Measurements from ENCODE around the gene NSDHL. TPM values are rescaled to one million over a fixed set of nuclear protein-coding genes. Genes with fewer than 3 reads are reported as not detected.

The NSDHL gene
- total RNA-seq, 2 donors from 2014 or later: 5.3 to 23.1 TPM

DNA sequence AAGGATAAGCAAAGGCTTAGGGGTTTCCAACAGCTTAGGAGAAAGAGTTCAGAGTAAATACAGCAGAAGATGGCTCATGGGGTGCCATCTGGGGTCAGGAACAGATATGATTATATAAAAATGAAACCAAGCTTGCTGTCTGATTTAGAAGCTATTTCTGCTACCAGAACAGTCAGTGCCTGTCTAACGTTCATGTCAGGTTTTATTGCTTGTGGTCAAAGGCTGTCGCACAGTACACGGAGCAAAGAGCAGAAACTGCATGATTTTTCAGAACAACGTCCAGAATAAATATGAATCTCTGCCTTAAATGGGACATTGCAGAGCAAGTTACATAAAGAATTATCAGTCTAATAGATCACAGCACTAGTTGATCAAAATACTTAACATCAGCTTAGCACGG is 17.7 kb upstream of the NSDHL start:
- no peaks in the 10 kb centered on the region for H3K9me3 ChIP-seq
- no peak overlapping the region for H3K4me3 ChIP-seq
- TF ChIP-seq, protein P1, sequence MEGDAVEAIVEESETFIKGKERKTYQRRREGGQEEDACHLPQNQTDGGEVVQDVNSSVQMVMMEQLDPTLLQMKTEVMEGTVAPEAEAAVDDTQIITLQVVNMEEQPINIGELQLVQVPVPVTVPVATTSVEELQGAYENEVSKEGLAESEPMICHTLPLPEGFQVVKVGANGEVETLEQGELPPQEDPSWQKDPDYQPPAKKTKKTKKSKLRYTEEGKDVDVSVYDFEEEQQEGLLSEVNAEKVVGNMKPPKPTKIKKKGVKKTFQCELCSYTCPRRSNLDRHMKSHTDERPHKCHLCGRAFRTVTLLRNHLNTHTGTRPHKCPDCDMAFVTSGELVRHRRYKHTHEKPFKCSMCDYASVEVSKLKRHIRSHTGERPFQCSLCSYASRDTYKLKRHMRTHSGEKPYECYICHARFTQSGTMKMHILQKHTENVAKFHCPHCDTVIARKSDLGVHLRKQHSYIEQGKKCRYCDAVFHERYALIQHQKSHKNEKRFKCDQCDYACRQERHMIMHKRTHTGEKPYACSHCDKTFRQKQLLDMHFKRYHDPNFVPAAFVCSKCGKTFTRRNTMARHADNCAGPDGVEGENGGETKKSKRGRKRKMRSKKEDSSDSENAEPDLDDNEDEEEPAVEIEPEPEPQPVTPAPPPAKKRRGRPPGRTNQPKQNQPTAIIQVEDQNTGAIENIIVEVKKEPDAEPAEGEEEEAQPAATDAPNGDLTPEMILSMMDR (IDR thresholded peaks at IDR 0.05): no peak
- ATAC-seq (ENCODE audit: insufficient number of reproducible peaks, low FRiP score, low read depth): no peak
- no peak overlapping the region for H3K27ac ChIP-seq
- H3K4me1 ChIP-seq (ENCODE audit: control insufficient read depth in 1 of 2, low read depth in 2 of 2): no peaks in the 10 kb centered on the region
- no peaks in the 10 kb centered on the region for H3K36me3 ChIP-seq
- H3K27me3 ChIP-seq (replicated peaks; ENCODE audit: insufficient read depth): no peaks in the 10 kb centered on the region
- no peak for DNase-seq (ENCODE audit: low spot score)

DNA sequence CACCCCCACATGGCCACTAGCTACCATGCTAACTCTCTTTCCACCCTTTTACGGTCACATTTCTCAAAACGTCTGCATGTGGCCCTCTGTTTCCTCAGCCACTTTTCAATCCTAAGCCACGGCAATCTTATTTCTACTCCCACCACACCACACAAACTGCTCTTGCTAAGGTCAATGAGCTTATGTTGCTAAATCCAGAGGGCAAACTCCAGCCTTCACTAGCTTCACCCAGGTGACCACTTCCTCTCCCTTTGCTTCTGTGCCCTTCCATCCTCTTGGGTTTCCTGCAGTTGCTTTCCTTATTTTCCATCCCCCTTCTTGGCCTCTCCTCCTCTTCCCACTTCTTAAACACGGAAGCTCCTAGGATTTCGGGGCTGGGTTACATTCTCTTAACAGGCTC is 16.8 kb upstream of the NSDHL start:
- H3K27me3 ChIP-seq (replicated peaks; ENCODE audit: insufficient read depth): no peaks in the 10 kb centered on the region
- no peak for ATAC-seq (ENCODE audit: insufficient number of reproducible peaks, low FRiP score, low read depth)
- no peaks in the 10 kb centered on the region for H3K36me3 ChIP-seq
- H3K4me3 ChIP-seq: no peak overlapping the region
- H3K4me1 ChIP-seq (ENCODE audit: control insufficient read depth in 1 of 2, low read depth in 2 of 2): no peaks in the 10 kb centered on the region
- no peak overlapping the region for H3K27ac ChIP-seq
- no peak for DNase-seq (ENCODE audit: low spot score)
- TF ChIP-seq, protein P1 (IDR thresholded peaks at IDR 0.05): no peak
- H3K9me3 ChIP-seq: no peaks in the 10 kb centered on the region

DNA sequence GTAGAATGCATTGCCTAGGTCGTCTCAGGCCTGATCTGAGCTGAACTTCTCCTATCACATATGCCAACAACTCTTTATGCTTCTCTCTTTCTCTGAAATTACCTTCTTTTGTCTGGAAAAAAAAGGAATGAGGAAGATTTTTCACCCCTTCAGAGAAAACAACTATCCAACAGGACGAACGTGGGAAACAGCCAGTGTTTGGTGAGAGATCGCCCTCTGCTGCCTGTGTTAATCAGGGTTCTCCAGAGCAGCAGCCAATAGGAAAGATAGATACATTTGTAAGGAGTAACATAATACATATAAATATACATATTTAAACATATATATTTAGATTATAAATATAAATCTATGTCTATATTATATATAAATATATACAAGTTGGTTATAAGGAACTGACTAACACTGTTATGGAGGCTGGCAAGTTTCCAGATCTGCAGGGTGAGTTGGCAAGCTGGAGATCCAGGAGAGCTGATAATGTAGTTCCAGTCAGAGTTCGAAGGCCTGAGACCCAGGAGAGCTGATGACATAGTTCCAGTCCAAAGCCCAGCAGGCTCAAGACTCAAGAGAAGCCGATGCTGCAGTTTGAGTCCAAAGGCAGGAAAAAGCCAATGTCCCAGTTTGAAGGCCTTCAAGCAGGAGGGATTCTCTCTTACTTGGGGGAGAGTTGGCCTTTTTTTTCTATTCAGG is 13.6 kb upstream of the NSDHL start:
- H3K4me1 ChIP-seq (ENCODE audit: control insufficient read depth in 1 of 2, low read depth in 2 of 2): no peaks in the 10 kb centered on the region
- no peak for DNase-seq (ENCODE audit: low spot score)
- H3K27ac ChIP-seq: no peak overlapping the region
- no peaks in the 10 kb centered on the region for H3K9me3 ChIP-seq
- TF ChIP-seq, protein P1 (IDR thresholded peaks at IDR 0.05): no peak
- no peaks in the 10 kb centered on the region for H3K27me3 ChIP-seq (replicated peaks; ENCODE audit: insufficient read depth)
- H3K36me3 ChIP-seq: no peaks in the 10 kb centered on the region
- ATAC-seq (ENCODE audit: insufficient number of reproducible peaks, low FRiP score, low read depth): no peak
- H3K4me3 ChIP-seq: no peak overlapping the region

DNA sequence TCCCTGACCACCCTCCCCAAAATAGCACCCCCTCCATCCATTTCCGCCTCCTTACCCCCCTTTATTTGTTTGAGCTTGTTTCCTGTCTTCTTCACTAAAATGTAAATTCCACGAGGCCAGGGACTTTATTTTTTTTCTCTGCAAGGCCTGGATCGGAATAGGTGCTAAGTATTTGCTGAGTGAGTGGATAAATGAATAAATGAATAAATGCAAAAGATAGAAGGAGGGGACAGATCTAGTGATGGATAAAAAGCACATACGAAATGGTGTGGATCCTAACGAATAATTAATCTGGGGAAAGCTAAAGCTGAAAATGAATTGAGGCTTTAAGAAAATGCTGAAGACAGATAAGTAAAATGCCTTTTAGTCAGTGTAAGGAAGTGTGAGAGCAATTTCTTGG is 12.5 kb upstream of the NSDHL start:
- DNase-seq (ENCODE audit: low spot score): no peak
- H3K9me3 ChIP-seq: no peaks in the 10 kb centered on the region
- H3K27me3 ChIP-seq (replicated peaks; ENCODE audit: insufficient read depth): no peaks in the 10 kb centered on the region
- TF ChIP-seq, protein P1 (IDR thresholded peaks at IDR 0.05): no peak
- H3K4me1 ChIP-seq (ENCODE audit: control insufficient read depth in 1 of 2, low read depth in 2 of 2): no peaks in the 10 kb centered on the region
- ATAC-seq (ENCODE audit: insufficient number of reproducible peaks, low FRiP score, low read depth): no peak
- no peak overlapping the region for H3K27ac ChIP-seq
- no peaks in the 10 kb centered on the region for H3K36me3 ChIP-seq
- H3K4me3 ChIP-seq: no peak overlapping the region

DNA sequence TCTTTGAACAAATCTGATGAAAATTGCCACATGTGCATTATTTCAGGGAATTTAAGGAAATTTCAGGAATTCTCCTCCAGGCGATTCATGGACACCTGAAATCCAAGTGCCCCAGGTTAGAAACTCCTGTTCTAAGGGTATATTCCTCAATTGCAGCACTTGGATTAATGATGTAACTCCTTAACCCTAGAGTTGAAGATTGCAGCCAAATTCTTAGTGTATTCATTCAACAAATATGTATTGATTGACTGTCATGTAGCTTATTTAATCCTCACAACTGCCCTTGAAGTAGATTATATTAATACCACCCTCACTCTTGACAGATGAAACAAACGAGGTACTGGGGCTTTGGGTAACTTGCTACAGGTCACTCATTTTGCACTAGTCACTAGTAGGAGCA is 11.6 kb upstream of the NSDHL start:
- no peak for ATAC-seq (ENCODE audit: insufficient number of reproducible peaks, low FRiP score, low read depth)
- H3K27ac ChIP-seq: no peak overlapping the region
- no peak for DNase-seq (ENCODE audit: low spot score)
- no peaks in the 10 kb centered on the region for H3K36me3 ChIP-seq
- H3K9me3 ChIP-seq: no peaks in the 10 kb centered on the region
- H3K4me3 ChIP-seq: no peak overlapping the region
- H3K4me1 ChIP-seq (ENCODE audit: control insufficient read depth in 1 of 2, low read depth in 2 of 2): no peaks in the 10 kb centered on the region
- H3K27me3 ChIP-seq (replicated peaks; ENCODE audit: insufficient read depth): no peaks in the 10 kb centered on the region
- TF ChIP-seq, protein P1 (IDR thresholded peaks at IDR 0.05): no peak

All from thoracic aorta (tissue), 2 donors.